Activated CD8-positive, alpha-beta memory T cell treated with anti-CD3 and anti-CD28 coated beads, Interleukin-2, amount 50 U/mL, for 1 hour (primary cell): ENCODE results near the gene TMEM45B.
A peak's percentile ranks its signal among the peaks of the same experiment; 100 is the strongest.
"Not testable (repeated sequence)": the region's sequence is repeated elsewhere in the genome, so short reads cannot be mapped to it uniquely, and the experiment has no call there.

ENCODE experiments used
- DNase-seq: peaks from one replicate; pipeline ENCODE4 v3.0.0-alpha.2; 2020; ENCODE audit errors: extremely low read depth

The TMEM45B gene

DNA sequence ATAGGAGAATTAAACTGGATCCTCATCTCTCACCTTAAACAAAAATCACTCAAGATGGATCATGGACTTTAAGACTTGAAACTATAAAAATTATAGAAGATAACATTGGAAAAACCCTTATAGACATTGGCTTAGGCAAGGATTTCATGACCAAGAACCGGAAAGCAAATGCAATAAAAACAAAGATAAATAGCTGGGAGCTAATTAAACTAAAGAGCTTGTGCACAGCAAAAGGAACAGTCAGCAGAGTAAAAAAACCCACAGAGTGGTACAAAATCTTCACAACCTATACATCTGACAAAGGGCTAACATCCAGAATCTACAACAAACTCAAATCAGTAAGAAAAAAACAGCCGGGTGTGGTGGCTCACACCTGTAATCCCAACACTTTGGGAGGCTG, 7.4 kb upstream of the TMEM45B start:
- not testable (repeated sequence) for DNase-seq

DNA sequence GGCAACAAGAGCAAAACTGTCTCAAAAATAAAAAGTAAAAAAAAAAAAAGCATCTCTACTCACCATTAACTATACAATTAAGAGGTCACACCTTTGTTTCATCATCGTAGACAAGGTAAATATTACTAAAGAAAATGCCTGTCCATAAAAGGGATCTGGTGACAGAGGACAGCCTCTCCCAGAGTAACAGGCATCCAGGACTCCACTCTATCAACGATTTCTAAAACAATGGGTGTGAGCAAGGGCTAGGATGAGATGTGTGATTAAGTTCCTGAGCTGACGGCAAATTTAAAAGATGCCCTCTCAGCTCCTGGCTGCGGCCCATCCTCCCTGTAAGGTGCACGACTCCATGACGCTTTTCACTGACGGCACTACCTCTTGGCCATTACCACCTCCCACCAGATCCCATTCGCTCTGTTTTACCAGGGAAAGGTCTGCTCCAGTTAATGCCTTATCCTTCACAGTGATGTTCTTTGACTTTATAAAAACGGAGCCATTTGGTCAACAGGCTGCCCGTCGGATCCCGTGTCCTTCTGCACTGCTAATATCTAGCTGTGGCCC, 2.3 kb upstream of the TMEM45B start:
- no peak for DNase-seq

DNA sequence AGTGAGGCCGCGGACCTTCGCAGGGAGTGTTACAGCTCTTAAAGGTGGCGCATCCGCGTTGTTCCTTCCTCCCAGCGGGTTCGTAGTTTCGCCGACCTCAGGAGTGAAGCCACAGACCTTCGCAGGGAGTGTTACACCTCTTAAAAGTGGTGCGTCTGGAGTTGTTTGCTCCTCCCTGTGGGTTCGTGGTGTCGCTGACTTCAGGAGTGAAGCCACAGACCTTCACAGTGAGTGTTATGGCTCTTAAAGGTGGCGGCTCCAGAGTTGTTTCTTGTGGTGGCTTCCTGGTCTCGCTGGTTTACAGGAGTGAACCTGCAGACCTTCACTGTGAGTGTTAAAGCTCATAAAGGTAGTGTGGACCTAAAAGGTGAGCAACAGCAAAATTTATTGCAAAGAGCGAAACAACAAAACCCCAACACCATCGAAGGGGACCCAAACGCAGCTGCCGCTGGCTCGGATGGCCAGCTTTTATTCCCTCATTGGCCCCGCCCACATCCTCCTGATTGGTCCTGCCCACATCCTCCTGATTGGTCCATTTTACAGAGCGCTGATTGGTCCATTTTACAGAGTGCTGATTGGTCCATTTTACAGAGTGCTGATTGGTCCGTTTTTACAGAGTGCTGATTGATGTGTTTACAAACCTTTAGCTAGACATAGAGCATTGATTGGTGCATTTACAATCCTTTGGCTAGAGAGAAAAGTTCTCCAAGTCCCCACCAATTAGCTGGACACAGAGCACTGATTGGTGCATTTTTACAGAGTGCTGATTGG, 1.2 kb upstream of the TMEM45B start:
- DNase-seq: peak; percentile 36

DNA sequence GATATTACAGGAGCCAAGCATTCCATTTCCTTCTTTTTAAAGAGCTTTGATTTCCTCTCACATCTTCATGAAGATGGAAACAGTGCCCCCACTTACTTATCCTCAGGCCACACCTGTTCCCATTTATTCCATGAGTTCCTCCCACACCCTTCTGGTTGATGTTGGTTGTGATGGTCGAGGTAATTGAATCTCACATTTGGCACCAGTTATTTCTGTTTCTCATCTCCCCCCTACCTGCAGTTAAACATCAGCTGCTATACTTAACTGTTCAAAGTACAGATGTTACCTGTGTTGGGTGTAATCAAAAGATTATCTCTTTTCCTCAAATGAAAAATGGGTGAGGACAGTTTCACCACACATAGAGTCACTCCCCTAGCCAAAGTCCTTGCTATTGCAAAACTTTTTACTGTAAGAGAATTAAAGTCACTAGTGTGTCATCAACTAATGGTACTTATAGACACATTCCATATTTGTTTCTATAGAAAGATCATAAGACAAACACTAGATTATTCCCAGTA, 1.9 kb downstream of the TMEM45B start:
- no peak for DNase-seq

DNA sequence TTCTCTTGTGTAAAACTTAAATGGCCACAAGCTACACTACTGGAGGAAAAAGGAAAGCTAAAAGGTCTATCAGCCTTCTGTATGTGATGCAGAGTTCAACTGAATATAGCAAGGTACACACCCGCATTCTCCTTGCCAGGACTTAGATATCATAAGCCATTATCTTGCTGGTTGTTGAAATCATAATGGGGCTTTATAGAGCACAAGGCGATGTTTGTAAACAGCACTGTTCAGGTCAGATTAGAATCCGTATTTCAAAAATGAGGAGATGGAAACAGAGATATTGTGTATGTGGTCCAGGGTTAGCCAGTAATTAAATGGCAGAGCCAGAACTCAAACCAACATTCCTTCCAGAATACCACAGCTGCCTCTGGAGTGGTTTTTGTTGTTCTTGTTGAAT, 2.6 kb downstream of the TMEM45B start:
- DNase-seq: not testable (repeated sequence)

DNA sequence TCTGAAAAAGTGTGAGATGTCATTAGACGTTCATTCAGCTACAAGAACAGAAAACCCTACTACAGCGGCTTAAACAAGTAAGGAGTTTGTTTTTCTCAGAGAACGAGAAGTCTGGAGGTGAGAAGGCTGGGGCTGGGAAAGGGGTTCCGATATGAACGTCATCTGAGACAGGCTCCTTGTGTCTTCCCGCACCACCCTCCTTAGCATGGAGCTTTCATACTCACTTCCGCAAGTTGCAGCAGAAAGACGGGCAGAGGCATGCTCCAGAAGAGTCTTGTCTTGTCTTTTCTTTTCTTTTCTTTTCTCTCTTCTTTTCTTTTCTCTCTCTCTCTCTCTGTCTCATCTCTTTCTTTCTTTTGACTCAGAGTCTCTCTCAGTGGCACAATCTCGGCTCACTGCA, 3.6 kb downstream of the TMEM45B start:
- DNase-seq: no peak

DNA sequence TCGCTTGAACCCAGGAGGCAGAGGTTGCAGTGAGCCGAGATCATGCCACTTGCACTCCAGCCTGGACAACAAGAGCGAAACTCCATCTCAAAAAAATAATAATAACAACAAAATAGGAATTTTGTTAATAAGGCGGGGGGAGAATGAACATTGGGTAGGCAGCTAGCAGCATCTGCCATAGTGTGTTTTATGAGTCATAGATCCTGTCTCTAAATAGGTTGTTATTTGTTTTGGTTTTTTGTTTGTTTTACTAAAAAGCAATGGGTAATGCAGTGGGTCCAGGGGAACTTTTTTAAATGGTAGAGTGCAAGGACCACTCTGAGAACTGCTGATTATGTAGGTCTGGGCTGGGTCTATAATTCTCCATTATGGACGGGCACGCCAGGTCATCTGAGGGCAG, 4.6 kb downstream of the TMEM45B start:
- DNase-seq: not testable (repeated sequence)

DNA sequence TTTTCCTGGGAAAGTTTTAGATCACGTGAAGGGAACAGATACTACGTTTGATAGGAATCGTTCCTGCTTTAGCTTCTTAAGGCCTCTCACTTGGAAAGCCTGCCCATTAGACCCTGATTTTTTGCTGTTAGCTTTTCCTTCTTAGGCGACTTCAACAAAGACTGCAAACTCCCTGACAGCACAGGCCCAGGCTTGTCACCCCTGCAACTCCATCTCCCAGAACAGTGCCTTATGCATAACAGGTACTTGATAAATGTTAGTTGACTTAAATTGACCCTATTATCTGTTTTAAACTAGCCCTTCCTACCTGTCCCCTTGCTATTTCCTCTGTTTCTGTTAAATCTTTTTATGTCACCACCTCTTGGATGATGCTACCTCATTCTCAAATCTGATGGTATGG, 7.6 kb downstream of the TMEM45B start:
- DNase-seq: not testable (repeated sequence)

DNA sequence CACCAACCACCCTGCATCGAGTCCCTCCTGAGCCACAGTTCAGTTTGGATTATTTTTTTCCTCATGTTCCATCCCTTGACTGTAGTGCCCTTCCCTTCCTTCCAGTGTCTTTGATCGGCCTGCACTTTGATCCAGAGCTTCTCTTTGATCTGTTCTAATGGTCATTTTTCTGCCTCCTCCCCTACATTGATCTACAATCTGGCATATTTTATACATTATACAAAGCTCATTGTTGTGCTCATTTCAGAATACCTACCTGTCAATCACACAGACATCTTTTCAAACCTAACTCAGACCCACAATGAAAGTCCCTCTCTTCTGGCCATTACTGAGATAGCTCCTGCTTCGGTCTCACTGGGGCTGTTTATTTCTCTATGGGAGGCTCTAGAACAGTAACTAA, 8.2 kb downstream of the TMEM45B start:
- DNase-seq: not testable (repeated sequence)

DNA sequence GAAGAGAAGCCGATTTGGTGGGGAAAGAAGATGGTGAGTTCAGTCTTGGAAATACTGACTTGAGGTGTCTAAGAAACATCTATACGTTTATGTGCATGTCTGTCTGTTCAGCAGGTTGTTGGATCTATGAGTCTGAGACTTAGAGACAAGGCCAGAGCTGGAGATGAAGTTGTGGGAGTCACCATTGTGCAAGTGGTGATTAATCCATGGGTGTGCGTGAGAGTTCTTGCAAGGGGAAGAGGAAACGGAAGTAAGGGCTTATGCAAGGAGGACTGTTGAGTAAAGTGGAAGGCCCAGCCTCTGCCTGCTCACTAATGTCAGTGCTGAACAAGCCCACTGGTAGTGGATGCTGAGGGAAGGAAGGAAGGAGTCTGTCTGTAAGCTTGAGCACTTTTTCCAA, 9.7 kb downstream of the TMEM45B start:
- DNase-seq: no peak

DNA sequence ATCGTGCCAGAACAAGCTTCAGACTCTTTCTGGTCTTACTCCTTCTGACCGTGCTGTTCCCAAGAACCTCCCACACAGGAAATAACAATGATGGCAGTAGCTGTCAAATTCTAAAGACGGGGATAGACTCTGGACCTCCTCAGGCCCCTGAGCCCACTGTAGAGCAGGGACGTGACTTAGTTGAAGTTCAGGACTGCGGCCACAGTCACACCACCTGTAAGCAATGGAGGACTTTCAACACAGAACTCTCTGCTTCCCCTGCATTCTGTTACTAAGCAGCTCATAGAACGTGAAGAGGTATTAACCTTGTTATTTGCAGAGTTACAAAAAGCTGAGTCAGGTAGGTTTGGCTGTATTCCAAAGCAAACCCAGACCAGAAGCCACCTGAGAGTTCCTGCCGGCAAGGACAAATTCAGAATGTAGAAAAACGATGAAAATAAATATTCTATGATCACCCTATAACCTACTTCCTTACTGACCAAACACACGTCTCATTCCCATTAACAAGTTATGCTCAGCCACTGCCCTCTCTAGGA, 12.7 kb downstream of the TMEM45B start:
- no peak for DNase-seq

DNA sequence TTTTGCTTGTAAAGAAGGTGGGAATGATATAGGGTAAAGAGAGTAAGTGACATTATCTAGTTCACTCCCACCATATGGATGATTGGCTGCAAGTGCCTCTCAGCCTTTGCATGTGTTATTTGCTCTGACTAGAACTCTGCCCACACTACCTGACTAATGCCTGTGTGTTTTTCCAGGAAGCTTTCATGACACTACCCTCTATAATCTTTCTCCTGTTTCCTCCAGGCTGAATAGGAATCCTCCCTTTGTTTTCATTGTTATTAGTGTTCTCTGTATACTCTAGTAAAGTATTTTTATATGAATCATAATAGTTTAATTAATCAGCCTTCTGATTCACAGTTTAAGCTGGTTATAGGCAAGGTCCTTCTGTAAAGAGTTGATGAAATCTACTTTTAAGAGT, 13.8 kb downstream of the TMEM45B start:
- not testable (repeated sequence) for DNase-seq

DNA sequence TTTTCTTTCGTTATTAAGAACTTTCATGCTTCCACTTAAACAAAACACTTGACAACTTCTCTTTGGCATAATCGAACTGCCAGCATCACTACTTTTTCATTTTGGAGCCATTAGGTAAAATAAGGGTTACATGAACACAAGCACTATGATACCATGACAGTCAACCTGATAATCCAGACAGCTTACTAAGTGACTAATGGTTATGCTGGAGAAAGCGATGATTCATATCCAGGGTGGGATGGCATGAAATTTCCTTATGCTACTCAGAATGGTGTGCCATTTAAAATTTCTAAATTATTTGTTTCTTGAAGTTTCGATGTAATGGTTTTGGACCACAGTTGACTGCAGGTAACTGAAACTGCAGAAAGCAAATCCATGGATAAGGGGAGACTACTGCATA, 15.6 kb downstream of the TMEM45B start:
- DNase-seq: not testable (repeated sequence)

DNA sequence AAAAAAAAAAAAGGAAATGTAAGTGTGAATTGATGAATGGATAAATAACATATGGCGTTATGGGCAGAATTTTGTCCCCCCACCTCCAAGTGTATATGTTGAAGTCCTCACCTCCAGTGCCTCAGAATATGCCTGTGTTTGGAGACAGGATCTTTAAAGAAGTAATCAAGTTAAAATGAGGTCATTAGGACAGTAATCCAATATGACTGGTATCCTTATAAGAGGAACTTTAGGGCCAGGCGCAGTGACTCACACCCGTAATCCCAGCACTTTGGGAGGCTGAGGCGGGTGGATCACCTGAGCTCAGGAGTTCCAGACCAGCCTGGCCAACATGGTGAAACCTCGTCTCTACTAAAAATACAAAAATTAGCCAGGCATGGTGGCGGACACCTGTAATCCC, 17.6 kb downstream of the TMEM45B start:
- DNase-seq: not testable (repeated sequence)

DNA sequence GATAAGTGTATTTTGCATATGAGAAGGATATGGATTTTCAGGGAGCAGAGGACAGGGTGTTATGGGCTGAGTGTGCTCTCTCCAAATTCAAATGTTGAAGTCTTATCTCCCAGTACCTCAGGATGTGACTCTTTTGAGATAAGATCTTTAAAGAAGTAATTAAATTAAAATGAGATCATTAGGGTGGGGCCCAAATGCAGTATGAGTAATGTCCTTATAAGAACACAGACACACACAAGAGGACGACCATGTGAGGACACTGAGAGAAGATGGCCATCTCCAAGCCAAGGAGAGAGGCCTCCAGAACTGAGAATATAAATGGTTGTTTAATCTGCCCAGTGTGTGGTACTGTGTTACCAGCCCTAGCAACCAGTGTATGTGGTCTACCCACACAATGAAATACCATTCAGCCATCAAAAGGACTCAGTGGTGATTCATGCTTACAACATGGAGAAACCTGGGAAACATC, 20.8 kb downstream of the TMEM45B start:
- DNase-seq: not testable (repeated sequence)

DNA sequence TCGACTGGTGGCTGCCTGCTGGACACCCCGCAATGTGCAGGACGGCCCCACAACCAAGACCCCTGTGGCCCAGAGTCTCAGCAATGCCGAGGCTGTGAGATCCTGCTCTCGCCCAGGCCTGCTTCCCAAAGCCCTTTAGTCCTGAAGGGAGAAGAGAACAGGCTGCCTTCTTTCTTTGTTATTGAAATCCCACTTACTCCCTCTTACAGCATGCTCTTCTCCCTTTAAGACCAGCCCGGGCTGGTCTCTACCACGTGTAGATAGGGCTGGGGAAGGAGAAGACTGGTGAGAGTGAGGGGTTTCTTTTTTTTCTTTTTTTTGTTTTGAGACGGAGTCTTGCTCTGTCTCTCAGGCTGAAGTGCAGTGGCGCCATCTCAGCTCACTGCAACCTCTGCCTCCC, 21.3 kb downstream of the TMEM45B start:
- DNase-seq: no peak

DNA sequence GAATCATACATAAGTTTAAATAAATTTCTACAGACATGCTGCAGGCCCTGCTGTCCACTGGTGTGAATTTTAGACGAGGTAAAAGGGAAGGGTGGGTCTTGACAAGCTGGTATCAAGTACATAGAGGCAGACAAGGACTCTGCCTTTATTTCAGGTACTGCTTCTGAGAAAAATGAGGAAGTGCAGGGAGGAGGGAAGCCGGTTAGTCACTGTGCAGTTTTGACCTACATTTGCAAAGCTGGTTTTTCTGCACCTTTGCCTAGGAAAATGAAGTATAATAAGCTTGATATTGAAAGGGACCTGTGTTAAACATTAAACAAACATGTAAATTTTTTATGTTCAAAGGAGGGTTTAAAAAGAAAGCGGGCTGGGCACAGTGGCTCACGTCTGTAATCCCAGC, 24.6 kb downstream of the TMEM45B start:
- DNase-seq: no peak

DNA sequence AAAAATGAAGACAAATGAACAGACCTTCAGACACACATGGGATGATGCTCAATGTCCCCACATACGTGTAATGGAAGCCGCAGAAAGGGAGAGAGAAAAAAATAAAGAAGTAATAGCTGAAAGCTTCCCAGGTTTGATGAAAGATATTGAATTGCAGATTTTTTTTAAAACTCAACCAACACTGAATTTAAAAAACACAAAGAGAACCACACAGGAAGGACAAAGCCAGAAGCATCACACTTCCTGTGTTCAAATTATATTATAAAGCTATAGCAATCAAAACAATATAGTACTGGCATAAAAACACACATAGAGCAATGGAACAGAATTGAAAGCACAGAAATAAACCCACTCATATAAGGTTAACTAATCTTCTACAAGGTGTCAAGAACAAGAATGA, 26.5 kb downstream of the TMEM45B start:
- no peak for DNase-seq

DNA sequence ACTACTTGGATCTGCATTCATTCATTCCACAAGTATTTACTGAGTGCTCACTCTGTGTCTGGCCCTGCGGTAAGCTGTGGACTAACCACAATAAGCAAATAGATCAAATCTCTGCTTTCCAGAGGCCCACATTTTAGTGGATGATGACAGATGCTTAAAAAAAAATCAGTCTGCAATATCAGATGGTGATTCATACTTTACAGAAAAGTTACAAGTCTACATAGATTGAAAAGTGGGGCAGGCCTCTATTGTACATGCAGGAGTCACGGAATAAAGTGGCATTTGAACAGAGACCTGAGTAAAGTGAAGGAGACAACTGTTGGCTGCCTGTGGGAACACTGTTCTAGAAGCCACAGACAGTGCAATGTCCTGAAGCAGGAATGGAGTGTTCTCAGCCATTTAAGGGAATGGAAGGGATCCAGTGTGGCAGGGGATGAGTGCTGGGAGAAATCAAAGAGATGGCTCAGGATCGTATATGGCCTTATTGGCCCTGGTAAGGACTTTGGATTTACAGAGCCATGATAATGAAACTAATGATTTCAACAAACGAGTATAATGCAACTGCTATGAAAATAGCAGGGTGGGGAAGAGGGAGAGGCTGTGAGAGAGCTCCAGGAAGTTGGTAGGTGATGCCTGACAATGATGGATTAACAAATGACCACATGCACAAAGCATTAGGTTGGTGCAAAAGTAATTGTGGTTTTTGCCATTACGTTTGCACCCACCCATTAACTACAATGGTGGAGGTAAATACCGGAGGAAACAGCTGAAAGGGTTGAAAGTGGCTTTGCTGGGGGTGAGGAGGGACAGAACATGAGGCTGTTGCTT, 31.1 kb downstream of the TMEM45B start:
- no peak for DNase-seq

DNA sequence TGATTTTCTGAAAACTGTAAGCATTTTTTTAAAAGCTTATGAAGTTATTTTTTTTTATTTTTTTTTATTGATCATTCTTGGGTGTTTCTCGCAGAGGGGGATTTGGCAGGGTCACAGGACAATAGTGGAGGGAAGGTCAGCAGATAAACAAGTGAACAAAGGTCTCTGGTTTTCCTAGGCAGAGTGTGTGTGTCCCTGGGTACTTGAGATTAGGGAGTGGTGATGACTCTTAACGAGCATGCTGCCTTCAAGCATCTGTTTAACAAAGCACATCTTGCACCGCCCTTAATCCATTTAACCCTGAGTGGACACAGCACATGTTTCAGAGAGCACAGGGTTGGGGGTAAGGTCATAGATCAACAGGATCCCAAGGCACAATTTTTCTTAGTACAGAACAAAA, 31.7 kb downstream of the TMEM45B start:
- not testable (repeated sequence) for DNase-seq

DNA sequence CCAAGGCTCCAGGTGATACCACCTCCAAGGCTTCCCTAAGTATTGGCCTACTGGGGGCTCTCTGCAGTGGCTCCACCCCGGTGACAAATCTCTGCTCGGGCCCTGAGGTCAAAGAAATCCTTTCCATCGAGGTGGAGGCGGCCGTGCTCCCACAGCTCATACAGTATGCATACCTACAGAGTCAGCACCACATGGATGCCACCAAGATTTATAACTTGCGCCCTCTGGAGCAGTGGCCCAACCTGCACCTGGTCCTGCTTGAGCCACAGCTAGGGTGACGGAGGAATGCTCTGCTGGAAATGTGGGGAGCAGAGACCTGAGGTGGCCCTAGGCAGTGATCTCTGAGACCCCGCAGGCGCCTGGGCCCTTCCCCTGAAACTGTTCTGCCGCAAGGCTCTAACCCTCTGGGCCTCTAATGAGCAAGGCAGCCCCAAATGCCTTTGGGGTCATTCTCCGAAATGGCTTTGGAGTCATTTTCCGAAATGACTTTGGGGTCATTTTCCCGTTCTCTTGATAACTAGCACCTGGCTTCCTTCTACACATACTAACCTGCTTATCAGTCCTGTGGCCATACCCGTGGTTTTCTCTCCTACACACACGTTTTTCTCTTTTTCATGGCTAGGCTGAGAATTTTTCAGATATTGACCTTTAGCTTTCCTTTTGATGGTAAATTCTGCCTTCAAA, 33.9 kb downstream of the TMEM45B start:
- no peak for DNase-seq
